ENCODE data around the gene RCC2.
"Not testable (repeated sequence)": the region's sequence is repeated elsewhere in the genome, so short reads cannot be mapped to it uniquely, and the experiment has no call there.

Gene RCC2

DNA sequence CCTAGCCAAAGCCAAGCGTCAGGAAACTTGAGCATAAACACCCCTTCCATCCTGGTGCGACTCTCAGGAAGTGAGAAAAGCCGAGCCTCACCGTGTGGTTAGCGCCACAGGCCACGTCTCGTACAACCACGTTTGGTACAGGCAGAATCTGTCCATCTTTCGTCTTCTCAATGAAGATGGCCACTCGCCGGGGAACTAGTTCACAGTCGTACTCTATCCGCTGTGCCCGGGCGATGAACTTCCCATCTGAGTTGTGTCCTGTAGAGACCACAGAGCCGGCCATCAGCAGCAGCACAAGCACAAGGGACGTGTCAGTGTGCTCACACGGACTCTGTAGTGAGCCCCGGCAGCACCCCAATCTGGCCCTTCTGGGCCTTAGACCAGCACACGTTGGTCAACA, 23.1 kb downstream of the RCC2 start:
- no peak for DNase-seq

DNA sequence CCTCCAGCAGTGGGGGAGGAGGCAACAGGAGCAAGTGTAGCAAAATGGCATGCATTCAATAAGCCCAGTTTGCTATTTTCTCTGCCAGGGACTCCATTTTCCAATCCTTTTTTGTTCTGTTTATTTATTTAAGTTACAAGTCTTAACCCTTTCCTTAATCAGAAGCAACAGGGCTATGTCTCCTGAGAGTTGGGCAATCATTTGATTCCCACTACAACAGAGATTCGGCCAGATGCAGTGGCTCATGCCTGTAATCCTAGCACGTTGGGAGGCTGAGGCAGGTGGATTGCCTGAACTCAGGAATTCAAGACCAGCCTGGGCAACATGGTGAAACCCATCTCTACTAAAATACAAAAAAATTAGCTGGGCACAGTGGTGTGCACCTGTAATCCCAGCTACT, 25.5 kb downstream of the RCC2 start:
- no peak for DNase-seq

DNA sequence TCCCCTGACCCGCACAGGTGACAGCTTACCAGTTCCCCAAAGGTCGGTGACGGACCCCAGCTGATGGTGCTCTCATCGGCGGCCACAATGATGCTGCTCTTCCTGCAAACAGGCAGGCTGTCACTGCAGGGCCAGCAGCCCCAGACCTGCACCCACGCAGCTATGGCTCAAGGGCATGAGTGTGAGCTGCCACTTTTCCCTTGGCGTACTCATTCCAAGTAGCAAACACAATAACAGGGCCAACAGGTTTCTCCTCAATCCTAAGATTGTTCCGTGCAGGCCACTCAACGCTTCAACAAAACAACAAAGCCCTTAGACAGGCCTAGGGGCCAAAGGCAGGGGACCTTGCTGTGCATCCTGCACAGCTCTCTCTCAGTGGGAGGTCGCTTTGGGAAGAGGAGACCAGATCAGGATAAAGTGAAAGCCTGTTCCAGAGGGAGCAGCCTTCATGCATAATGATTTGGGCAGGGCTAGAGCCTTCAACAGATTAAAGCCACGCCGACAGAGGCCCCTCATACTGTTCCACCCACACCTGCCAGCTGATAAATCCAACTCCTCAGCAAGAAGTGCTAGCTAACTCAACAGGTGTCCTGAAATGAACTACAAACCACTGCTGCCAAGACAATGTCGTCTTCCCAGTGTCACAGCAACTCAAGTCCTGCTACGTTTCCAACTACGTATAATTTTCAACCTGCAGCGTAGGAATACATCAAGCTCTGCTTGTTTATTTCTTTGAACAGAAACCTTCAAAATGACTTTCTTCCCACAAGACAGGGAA, 27.2 kb downstream of the RCC2 start:
- DNase-seq, result no peak

DNA sequence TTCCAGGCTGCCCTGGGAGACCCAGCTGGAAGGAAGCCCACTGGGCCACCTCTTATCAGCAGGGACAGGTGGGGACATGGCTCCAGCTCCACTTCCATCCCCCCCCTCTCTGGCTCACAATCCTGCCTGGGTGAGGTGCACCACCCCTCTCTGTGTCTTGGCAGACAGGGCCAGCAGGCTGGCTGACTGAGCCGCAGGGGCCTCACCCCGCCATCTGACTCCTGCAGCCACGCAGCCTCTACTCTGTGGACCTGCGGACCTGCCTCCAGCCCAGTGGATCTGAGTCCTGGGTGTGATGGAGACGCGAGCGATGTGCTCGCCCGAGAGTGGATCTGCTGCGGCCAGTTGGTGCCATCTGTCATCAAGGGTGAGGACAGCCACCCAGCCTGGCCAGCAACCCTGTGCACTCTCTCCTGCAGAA, 30.1 kb downstream of the RCC2 start:
- DNase-seq, result no peak

DNA sequence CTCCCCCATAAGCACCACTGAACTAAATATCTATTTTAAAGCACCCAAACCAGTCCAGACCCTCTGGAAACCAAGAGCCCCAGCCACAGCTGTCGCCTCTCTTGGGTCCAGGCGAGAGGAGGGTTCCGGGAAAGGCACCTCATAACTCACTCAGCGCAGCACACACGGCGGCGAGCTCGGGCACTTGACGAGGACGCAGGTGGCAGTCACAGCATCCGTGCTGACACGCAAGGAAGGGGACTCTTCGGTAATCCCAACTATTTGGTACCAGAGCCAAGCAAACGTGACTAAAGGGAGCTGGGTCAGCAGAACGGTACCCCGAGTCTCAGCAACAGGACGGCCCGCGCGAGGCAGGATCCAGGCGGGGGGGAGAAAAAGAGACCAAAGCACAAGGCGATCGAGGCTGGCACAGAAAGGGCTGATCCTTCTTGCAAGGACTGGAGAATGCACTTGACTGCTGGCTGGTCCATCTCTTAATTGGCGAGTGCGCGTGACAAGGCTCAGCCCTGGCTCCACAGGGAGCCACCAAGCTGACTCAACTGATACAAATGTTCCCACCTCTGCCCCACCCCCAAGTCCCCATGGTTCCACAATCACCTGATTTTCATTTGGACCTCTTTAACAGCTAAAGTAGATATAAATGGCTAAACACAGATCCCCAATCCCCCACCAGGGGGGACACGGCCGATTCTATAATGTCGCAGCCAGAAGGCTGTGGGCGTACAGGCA, 31.5 kb downstream of the RCC2 start:
- DNase-seq, result not testable (repeated sequence)

DNA sequence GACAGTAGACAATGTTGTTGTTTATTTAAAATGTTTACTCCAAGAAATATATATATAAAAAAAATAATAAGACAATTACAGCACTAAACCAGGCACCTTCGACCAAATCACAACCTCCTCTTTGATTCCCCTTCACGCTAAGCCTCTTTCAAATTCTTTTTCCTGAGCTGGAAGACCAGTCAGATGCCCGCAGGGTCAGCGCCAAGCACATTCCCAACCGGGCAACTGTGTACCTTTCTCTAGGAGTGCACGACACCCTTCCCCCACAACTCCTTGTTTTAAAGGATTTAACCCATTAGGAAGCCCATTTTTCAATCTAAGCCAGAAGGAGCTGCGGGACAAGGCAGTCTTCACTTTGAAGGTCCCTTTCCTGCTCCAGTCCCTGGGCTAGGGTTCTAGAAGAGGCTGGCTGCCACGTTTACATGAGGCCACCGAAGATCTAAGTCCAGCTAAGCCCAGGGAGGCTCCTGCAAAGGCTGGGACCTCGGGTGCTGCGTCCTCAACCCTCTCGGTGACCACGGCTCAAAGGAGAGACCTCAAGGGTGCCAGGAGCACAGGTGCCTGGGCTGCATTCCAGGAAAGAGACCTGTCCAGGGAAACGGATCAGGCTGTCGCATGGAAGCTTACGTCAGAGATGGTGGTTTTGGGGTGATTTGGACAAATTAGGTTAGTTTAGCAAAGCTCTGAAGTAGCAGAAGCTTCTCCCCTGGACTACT, 32.6 kb downstream of the RCC2 start:
- not testable (repeated sequence) for DNase-seq

DNA sequence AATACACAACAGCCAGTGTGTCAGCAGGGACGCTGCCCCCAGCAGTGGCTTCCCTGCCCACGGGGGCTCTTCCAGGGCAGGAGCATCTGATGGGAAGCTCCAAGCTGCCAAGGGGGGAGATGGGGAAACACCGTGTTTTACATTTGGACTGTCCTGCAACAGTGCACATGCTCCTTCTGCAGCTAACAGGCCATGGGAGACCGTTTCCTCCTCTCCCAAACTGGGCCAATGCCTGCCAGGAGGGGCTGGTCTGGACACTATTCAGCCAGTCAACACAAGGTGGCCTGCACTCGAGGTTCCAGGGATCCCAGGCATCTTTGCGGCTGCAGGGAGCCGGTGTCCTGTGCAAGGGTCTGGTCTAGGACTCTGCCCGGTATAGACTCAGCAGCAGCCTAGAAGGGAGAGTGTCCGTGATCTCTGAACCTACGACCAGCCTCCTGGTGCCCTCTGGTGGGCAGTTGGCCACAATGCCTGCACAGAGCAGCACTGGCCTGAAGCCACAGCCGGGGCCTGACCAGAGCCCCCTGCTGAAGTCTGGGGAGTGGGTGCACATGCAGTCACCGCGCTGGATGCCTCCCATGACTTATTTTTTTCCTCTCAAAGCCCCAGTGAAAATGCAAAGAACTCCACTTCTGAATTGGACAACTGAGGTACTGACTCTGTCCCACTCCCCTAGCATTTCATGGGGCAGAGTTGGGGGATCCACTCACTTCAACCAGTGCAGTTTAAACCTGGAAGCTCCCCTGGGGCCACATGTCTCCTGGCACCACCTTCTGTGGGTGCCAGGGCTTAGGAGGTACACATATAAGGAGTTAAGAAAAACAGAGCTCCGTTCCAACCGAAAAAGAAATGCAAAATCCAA, 33.3 kb downstream of the RCC2 start:
- peak in 1 of 2 experiments; percentile 58 for DNase-seq

DNA sequence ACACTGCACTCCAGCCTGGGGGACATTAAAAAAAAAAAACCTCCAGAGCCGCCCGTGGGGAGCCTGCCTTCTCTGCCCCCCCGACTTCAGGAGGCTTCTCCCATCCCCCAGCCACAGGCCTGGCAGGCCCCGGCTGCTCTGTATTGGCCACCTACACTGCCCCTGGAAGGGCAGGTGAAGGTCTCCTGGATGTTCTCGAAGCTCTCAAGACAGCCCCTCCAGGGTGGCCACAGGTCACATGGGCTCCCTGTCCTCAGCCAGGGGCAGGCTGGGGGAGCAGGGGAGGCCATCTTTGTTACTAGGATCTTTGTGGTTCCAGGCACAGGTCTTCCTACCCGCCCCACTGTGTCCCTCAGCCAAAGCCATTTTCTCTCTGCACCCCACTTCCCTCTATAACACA, 34.7 kb downstream of the RCC2 start:
- DNase-seq, result no peak

DNA sequence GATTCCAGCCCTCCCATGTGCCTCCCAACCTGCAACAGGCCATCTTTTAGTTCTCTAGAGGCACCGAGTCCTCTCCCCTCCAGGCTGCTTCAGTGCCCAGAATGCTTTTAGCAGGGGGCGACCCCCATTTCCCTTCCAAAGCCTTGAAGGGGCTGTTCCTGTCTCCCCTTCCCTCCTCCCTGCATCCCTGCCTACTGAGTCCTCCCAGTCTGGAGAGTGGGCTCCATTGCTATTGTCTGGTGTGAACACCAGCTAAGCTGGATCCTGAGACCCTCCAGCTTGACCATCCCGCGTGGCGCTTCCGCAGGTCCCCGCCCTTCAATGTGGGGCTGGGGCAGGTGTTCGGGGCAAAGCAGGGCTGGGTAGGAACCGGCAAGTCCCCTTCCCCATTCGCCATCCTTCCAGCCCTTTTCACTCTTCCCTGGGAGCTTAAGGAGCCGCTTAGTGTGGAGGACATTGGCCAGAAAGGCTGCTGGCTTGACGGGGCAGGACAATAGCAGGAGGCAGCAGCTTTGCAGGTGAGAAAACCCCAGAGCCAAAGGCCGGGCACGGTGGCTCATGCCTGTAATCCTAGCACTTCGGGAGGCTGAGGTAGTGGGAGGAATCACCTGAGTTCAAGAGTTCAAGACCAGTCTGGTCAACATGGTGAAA, 35.3 kb downstream of the RCC2 start:
- DNase-seq, result no peak

DNA sequence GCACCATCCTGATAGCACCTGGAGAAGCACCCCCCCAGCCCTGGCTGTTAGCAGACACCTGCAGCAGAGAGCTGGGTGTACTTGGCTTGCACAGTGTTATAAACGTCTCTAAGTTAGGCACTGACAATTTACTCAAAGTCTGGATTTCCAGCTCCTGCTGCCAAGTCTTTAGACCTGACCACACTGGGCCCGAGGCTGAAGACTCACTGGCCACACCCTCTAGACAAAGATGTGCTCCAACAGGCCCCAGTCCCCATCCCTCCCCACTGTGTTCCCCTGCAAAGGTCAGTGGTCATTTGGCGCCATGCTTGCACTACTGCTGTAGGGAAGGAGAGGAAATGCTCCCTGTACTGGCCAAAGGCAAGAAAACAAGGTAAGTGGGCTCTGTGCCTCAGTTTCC, 36.4 kb downstream of the RCC2 start:
- no peak for DNase-seq

DNA sequence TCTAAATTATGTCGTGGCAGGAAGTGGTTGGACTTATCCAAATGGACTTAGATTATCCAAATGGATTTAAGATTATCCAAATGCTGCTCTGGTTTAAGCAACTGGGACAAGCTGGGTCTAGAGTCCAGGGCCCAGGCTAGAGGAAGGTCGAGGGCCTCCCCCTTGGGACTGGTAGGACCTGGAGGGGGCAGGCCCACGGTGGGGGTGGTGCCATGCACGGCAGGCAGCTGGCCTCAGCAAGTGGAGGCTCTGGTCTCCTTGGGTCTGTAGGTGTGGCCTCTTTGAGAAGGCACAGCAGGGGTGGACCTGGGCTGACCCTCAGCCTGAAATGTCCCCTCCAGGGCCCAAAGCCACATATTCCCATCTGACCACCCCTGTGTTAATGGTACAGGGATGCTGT, 37.6 kb downstream of the RCC2 start:
- no peak for DNase-seq

DNA sequence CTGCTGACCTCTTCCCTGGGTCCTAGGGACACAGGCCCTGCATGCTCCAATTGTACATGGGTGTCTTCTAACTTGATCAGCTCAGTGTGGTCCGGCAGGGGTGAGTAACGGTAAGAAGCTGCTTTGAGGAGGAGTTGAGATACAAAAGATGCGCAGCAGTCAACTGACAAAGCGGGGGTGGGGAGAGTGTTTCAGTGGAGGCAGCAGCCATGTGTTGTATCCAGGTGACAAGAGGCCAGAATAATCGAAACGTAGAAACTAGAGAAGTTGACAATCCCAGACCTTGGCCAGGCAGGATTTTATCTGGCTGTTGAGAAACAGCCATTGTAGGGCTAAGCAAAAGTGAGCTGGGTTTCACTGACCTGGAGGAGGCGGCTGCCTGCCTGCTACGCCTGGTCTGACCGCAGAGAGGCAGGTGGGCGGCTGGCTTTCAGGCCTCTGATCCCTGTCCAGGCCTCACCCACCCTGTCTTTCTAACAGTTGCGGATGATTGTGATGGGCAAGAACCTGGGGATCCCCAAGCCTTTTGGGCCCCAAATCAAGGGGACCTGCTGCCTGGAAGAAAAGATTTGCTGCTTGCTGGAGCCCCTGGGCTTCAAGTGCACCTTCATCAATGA, 38.6 kb downstream of the RCC2 start:
- DNase-seq, result no peak

DNA sequence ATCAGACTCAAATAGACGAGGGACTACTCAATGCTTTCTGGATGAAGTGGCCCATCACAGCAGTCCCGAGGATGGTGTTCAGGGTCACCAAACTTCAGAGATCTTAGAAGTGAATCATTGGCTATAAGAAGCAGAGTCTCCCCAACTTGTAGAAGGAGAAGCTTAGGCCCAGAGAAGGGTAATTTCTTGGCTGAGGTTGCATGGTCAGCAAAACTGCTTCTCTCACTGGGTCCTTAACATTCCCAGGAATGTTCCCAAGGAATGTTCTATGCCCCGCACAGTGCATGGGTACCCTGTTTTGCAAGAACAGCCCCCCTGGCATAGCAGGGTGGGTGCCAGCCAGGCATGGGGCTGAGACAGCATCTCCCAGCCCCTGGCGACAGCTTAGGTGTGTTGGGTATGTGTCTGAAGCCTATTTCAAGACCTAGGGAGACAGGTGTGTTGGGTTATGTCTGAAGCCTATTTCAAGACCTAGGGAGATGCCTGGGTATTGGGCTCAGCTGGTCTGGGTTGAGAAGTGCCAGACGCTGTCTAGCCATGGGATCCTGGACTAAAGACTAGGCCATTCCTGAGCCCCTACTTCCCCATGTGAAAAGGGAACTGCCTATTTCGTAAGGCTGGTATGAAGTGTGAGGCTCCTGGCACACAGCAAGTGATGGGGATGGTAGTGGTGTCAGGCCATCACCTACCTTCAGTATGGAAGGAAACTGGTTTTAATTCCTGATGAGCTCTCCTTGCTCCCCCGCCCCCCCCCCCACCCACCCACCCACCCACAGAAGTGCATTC, 41.4 kb downstream of the RCC2 start:
- DNase-seq, result no peak

DNA sequence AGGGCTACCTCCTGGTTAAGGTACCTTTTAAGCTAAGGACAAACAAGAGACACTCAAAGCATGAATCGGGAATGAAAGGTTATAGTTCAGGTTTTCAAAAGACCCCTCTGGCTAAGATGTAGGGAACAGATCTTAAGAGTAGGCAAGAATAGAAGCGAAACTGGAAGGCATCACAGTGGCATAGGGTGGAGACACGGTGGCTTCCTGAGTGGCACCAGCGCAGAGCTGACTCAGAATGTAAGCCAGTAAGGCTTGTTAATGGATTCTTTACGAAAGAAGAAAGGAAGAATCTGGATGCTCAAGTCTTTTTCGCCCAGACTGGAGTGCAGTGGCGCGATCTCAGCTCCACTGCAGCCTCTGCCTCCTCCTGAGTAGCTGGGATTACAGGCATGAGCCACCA, 46.2 kb downstream of the RCC2 start:
- DNase-seq, result no peak

DNA sequence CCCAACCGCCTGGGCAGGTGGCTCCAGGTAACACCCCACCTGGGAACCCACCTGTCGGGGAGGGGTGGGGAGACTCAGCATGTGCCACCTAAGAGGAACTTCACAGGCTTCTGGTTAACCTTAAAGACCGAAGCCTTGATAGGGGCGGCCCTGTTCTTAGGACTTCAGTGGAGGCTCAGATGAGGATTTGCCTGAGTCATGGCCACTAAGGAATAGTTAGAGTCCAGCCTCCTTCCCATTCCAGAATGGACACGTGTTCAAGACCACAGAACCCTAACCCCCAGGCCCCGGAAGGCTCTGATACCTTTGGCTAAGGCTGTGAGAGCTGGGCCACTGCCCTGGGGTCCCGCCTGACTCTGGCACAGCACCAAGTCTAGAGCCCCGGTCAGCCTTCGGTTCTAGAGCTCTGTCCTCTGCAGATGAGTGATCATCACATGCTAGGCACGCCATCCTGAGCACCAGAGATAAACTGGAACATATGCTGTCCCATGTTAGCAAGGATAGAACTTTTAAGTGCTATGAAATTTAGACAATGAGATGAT, 47.2 kb downstream of the RCC2 start:
- no peak for DNase-seq

DNA sequence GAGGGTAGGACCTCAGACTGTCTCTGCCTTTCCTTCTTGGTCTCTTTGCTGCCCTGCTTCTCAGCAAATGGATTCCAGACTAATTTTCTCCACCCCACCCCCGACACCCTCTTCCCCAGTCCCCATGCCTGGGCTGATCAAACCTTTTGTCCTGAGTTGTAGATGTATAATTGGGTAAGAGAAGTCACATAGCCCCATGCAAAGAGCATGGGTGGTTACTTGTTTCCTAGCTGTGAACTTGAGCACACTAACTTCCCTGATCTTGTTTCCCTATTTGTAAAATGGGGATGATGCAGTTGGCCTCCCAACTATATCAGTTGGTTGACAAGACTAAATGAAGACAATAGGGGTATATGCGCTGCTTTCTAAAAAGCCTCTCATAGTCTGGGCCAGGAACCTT, 58.3 kb downstream of the RCC2 start:
- no peak for DNase-seq

DNA sequence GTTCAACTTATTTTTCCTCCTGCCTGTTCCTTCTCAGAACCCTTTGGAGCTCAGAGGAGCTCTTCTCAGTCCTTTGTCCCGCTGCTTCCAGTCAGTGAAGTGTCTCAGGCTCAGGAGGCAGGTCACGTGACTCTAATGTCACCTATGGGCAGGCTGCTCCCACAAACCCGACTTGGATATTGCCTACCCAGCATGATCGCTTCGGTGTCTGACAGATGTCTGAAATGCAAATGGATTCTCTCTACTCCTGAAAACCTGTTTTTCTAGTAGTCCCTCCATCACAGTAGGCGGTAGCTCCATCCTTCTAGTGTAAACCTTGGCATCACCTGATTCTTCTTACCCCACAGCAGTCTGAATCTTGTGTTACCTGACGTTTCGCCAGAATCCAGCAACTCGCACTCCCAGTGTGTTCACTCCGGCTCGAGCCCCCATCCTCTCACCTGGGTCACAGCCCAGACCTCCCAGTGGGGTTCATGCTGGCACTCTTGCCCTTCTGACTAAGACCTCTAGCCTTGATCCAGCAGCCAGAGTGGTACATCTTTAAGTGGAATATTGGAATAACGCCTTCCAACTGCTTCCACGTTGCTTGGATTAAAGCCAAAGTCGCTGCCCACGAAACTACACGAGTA, 62.0 kb downstream of the RCC2 start:
- DNase-seq, result no peak

DNA sequence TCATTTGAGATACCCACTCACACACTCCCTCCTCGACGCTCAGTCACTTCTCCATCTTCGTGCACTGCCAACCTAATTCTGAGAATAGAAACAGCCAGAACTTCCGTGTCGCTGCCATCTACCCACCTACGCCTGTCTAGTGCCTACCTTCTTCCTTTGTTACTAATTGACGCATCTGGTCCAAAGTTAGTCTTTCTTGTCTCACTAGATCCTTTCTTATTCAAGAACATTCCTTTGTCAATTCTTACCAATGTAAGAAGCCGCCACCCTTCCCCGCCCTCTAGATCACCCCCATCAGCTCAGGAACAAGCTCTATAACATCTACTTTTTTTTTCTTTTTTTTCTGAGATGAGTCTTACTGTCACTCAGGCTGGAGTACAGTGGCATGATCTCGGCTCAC, 63.8 kb downstream of the RCC2 start:
- DNase-seq, result no peak

DNA sequence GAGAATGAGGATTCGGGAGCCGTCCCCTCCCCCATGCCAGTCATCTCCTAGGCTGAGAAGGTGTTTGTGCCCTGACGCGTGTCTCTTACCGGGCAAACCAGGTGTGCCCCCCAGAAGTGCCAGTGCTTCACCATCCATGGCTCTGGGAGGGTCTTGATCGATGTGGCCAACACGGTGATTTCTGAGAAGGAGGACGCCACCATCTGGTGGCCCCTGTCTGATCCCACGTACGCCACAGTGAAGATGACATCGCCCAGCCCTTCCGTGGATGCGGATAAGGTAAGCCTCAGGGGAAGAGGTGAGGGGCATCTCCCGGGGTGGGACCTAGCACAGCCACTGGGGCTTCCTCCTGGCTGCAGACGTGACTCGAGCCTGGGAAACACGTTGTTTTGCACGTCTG, 66.5 kb downstream of the RCC2 start:
- DNase-seq, result no peak

DNA sequence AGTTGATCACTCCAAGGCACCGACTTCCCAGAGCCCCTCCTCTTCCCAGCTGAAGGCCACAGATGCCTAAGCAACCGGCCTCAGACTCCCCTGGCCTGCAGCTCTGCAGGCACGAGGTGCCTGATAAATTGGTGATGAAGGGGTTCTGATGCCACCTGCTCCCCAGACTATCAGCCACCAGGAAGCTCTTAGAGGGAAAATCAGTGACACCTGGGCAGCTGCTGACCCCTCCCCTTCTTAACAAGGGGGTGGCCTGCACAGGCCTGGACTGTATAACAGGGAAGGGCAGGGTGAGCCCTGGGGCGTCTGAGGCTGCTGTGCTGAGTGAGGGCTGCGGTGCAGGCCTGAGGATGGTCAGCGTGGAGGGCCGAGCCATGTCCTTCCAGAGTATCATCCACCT, 67.6 kb downstream of the RCC2 start, which contains the start of gene PADI6:
PADI6 (plus strand) TSS at position 301 of the 400 bp plus-strand sequence; CDS start at position 351, 50 bp downstream.
- no peak for DNase-seq

All from NCI-H446 (cell line).